ENCODE data around the gene PPP1R1B. TPM values are rescaled to one million over a fixed set of nuclear protein-coding genes. Genes with fewer than 3 reads are reported as not detected.

Gene PPP1R1B
- total RNA-seq, 4 donors from 2014 or later: 2.7 to 12.2 (median 8.6) TPM

- Histone ChIP-seq H3K9me3 (no peaks in the 10 kb centered on the region), H3K27ac (peak overlapping the region in 3 of 4 donors; percentile 54 to 71 (median 63)), H3K36me3 (peaks cover 0 to 50% of the 10 kb centered on the region in 2 donors), H3K27me3 (no peaks in the 10 kb centered on the region), H3K4me1 (peaks cover 0 to 35% (median 0%) of the 10 kb centered on the region in 3 donors), H3K4me3 (peak overlapping the region in 1 of 2 donors; percentile 36)
- TF ChIP-seq CTCF (IDR thresholded peaks at IDR 0.05): peak in 3 of 4 experiments; percentile 43 to 75 (median 51)
- no peak for TF ChIP-seq POLR2A (IDR thresholded peaks at IDR 0.05)
- TF ChIP-seq POLR2AphosphoS5 (IDR thresholded peaks at IDR 0.05): no peak
- TF ChIP-seq EP300 (IDR thresholded peaks at IDR 0.05): no peak
- no peak for ATAC-seq
- WGBS, 2 donors (ENCODE audit: low coverage in 1 of 2): 32 to 42% methylated on average over 4 to 7 of the region's 14 CpGs
Measured at GRCh38 chr17:39653662-39654331, 27.0 kb downstream of the PPP1R1B start.

DNA sequence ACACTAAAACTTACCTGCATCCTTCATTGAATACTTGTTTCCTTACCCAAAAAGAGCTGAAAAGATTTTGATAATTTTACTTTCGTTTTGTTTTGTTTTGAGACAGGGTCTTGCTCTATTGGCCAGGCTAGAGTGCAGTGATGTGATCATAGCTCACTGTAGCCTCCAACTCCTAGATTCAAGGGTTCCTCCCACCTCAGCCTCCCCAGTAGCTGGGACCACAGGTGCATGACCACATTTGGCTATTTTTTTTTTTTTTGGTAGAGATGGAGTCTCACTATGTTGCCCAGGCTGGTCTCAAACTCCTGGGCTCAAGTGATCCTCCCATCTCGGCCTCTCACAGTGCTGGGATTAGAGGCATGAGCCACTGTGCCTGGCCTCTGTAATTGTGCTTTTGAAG, 28.4 kb downstream of the PPP1R1B start:
- peaks cover 0 to 63% of the 10 kb centered on the region in 2 donors for H3K36me3 ChIP-seq
- H3K9me3 ChIP-seq: no peaks in the 10 kb centered on the region
- ATAC-seq: no peak
- no peak overlapping the region for H3K27ac ChIP-seq
- H3K4me3 ChIP-seq: no peak overlapping the region
- 92 to 93% methylated on average over 1 to 2 of the region's 2 CpGs for WGBS, 2 donors (ENCODE audit: low coverage in 1 of 2)
- peaks cover 0 to 47% (median 3%) of the 10 kb centered on the region in 3 donors for H3K4me1 ChIP-seq
- TF ChIP-seq EP300 (IDR thresholded peaks at IDR 0.05) (no peak), POLR2AphosphoS5 (IDR thresholded peaks at IDR 0.05) (no peak), CTCF (IDR thresholded peaks at IDR 0.05) (no peak), POLR2A (IDR thresholded peaks at IDR 0.05) (no peak)
- no peaks in the 10 kb centered on the region for H3K27me3 ChIP-seq

DNA sequence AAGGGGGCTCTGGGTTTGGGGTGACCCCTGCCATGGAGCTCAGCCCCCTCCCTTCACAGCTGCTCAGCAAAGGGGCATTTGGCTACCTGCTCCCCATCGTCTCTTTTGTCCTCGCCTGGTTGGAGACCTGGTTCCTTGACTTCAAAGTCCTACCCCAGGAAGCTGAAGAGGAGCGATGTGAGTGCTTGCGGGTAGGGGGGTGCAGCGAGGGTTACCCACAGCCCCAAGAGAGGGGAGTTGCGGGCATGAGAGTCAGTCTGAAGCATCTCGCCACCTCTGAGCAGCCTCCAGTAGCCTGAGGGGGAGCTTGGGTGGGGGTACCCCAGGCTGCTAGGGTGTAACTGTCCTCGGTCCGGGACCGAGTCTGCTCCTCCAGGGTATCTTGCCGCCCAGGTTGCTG, 31.6 kb downstream of the PPP1R1B start:
- Histone ChIP-seq H3K36me3 (peaks cover 0 to 94% of the 10 kb centered on the region in 2 donors), H3K9me3 (no peaks in the 10 kb centered on the region), H3K4me3 (no peak overlapping the region), H3K4me1 (peaks cover 0 to 58% (median 10%) of the 10 kb centered on the region in 3 donors), H3K27me3 (no peaks in the 10 kb centered on the region), H3K27ac (peak overlapping the region in 3 of 4 donors; percentile 67 to 74 (median 72))
- ATAC-seq: no peak
- no CpG with 5 or more reads among the region's 11 CpGs for WGBS, 2 donors (ENCODE audit: low coverage in 1 of 2)
- no peak for TF ChIP-seq POLR2AphosphoS5 (IDR thresholded peaks at IDR 0.05)
- TF ChIP-seq POLR2A (IDR thresholded peaks at IDR 0.05): no peak
- TF ChIP-seq EP300 (IDR thresholded peaks at IDR 0.05): no peak
- TF ChIP-seq CTCF (IDR thresholded peaks at IDR 0.05): no peak

- H3K4me1 ChIP-seq: peaks cover 0 to 58% (median 11%) of the 10 kb centered on the region in 3 donors
- H3K27ac ChIP-seq: peak overlapping the region in 3 of 4 donors; percentile 67 to 74 (median 72)
- H3K9me3 ChIP-seq: no peaks in the 10 kb centered on the region
- H3K4me3 ChIP-seq: no peak overlapping the region
- TF ChIP-seq POLR2A (IDR thresholded peaks at IDR 0.05) (no peak), CTCF (IDR thresholded peaks at IDR 0.05) (no peak), EP300 (IDR thresholded peaks at IDR 0.05) (no peak), POLR2AphosphoS5 (IDR thresholded peaks at IDR 0.05) (no peak)
- H3K27me3 ChIP-seq: no peaks in the 10 kb centered on the region
- H3K36me3 ChIP-seq: peaks cover 0 to 94% of the 10 kb centered on the region in 2 donors
- ATAC-seq: no peak
- WGBS, 2 donors (ENCODE audit: low coverage in 1 of 2): 100% methylated on average over 1 of the region's 3 CpGs; no CpG with 5 or more reads in 1 of the 2 donors
Measured at GRCh38 chr17:39658760-39659159, 32.0 kb downstream of the PPP1R1B start.

Measured in gastroesophageal sphincter (tissue), 4 donors.